GM12892 (cell line): ENCODE data around the gene MACROD2.

Experiments used
- DNase-seq: peaks from one replicate; pipeline ENCODE4 v3.0.0; 2011; ENCODE audit not compliant: insufficient read length
- FAIRE-seq: peaks from 2 replicates; lab custom pipeline; 2011; peaks lifted over from hg19 to GRCh38; lab: Jason Lieb, UNC
- POLR2A ChIP-seq: IDR thresholded peaks from 2 replicates; pipeline ENCODE4 v1.6.1; 2011; ENCODE audit warnings: low read depth, low read length, control low read depth
- POLR2AphosphoS5 ChIP-seq: IDR thresholded peaks from 2 replicates; pipeline ENCODE4 v1.6.1; 2011; ENCODE audit warnings: low read depth, low read length, control low read depth
- TAF1 ChIP-seq: IDR thresholded peaks from 2 replicates; pipeline ENCODE4 v1.6.1; 2011; ENCODE audit warnings: low read depth, mild to moderate bottlenecking, control low read depth, low read length, borderline replicate concordance

The MACROD2 gene

GRCh38 chr20:15616626-15617025 lies 1621.3 kb downstream of the MACROD2 start:
- FAIRE-seq (no peak), DNase-seq (no peak)
- no peak for TF ChIP-seq POLR2A
- TF ChIP-seq POLR2AphosphoS5 = no peak
- no peak for TF ChIP-seq TAF1

GRCh38 chr20:15618110-15618509 lies 1622.8 kb downstream of the MACROD2 start:
- DNase-seq (no peak), FAIRE-seq (no peak)
- TF ChIP-seq TAF1 (no peak), POLR2AphosphoS5 (no peak), POLR2A (no peak)

- no peak for FAIRE-seq
- DNase-seq = no peak
Observed at GRCh38 chr20:15618912-15619311, 1623.6 kb downstream of the MACROD2 start.

DNA sequence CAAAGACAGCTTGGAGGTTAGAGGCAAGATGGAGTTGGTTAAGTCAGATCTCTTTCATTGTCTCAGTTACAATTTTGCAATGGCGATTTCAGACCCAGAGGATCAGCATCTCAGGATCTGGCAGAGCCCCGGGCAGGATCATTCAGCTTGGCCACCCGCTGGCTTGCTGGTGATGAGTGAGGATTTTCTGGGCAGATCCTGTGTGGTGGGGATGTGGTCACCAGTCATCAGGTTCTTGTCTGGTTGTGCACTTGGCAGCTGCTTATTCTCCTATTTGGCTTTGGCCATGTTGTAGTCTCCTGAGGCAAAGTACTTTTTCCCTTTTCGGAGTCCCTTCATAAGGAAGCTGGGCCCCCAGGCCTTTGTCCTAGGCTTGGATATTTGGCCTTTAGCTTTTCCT lies 1624.0 kb downstream of the MACROD2 start:
- DNase-seq (no peak), FAIRE-seq (no peak)
- no peak for TF ChIP-seq POLR2A
- TF ChIP-seq TAF1 = no peak
- TF ChIP-seq POLR2AphosphoS5 = no peak

More at GRCh38 chr20:15618912-15619311, 1623.6 kb downstream of the MACROD2 start:
- TF ChIP-seq POLR2A (no peak), POLR2AphosphoS5 (no peak), TAF1 (no peak)

DNA sequence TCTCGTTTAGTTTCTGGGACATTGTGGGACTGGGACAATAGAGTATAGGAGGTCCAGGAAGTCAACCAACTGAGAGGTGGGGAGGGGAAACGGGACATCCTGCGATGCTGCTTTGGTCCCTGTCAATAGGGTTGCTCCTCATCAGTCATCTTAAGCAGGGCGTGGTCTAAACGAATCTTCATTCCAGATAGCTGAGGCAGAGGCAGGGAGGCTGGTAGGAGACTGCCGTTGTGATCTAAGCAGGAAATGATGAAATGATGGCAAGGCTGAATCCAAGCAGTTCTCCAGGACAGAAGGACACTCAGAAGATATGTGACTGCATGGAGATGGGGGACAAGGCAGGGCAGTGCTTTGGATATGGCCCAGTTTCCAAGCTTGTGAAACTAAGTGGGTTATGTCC lies 1624.5 kb downstream of the MACROD2 start:
- DNase-seq = no peak
- FAIRE-seq = no peak
- TF ChIP-seq POLR2A (no peak), POLR2AphosphoS5 (no peak), TAF1 (no peak)

DNA sequence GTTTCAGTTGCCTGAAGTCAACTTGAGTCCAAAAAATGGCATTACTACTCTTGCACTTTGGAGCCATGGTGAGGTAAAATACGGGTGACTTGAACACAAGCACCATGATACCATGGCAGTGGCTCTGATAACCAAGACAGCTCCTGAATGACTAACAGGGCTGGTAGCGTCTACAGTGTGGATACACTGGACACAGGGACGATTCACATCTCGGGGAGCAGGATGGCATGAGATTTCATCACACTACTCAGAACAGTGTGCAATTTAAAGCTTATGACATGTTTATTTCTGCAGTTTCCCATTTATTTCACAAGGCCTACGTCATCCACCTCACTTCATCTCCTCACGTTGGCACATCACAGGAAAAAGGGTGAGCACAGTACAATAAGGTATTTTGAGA lies 1627.1 kb downstream of the MACROD2 start:
- no peak for TF ChIP-seq TAF1
- no peak for TF ChIP-seq POLR2A
- TF ChIP-seq POLR2AphosphoS5 = no peak
- FAIRE-seq (peak; percentile 14), DNase-seq (no peak)

- no peak for TF ChIP-seq POLR2AphosphoS5
- TF ChIP-seq POLR2A = no peak
- TF ChIP-seq TAF1 = no peak
- DNase-seq (no peak), FAIRE-seq (no peak)
Observed at GRCh38 chr20:15623215-15623614, 1627.9 kb downstream of the MACROD2 start.

GRCh38 chr20:15625981-15626380 lies 1630.7 kb downstream of the MACROD2 start:
- FAIRE-seq = no peak

DNA sequence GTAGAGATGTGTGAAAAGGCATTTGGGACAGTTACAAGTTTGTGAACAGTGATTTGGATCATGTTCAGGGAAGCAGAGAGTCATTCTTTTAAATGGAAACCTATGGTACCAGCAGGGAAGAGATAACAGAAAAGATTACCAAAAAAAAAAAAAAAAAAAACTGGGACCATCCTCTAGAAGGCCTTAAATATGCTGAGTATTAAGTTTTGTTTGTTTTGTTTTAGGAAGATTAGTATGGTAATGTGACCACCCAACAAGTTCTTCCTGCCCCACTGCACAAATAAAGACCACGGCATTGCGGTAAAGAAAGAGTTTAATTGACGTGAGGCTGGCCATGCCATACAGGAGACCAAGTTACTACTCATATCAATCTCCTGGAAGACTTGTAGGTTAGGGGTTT lies 1631.8 kb downstream of the MACROD2 start:
- TF ChIP-seq TAF1 (no peak), POLR2A (no peak), POLR2AphosphoS5 (no peak)
- no peak for FAIRE-seq
- no peak for DNase-seq

More at GRCh38 chr20:15625981-15626380, 1630.7 kb downstream of the MACROD2 start:
- TF ChIP-seq POLR2A (no peak), TAF1 (no peak), POLR2AphosphoS5 (no peak)
- no peak for DNase-seq

DNA sequence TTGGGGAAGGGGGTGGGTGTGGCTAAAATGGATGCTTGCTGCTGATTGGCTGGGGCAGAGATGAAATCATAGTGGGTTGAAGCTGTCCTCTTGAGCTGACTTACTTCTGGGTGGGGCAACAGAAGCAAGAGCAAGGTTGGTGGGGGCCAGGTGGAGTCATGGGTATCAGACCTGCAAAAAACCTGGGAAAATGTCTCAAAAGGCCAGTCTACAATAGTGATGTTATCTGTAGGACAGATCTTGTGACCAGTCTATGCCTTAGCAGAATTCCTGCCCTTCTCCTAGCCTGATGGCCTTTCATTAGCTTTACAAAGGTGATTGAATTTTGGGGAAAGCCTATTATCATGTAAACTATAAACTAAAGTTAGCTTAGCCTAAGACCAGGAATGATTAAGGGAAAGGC lies 1632.2 kb downstream of the MACROD2 start:
- TF ChIP-seq POLR2AphosphoS5 (no peak), POLR2A (no peak)
- no peak for FAIRE-seq
- no peak for DNase-seq

GRCh38 chr20:15628851-15629353 lies 1633.6 kb downstream of the MACROD2 start:
- FAIRE-seq = no peak

GRCh38 chr20:15630360-15630759 lies 1635.0 kb downstream of the MACROD2 start:
- no peak for FAIRE-seq
- TF ChIP-seq POLR2AphosphoS5 (no peak), POLR2A (no peak), TAF1 (no peak)
- DNase-seq = no peak

More at GRCh38 chr20:15628851-15629353, 1633.6 kb downstream of the MACROD2 start:
- no peak for TF ChIP-seq POLR2AphosphoS5
- no peak for DNase-seq
